ENCODE results near the gene CLIC5.
"Not testable (repeated sequence)": the region's sequence is repeated elsewhere in the genome, so short reads cannot be mapped to it uniquely, and the experiment has no call there.

CLIC5 gene

GRCh38 chr6:45959534-45960145, 56.0 kb downstream of the CLIC5 start:
- no peak for DNase-seq

- DNase-seq, result no peak
These were observed 59.0 kb downstream of the CLIC5 start for GRCh38 chr6:45956663-45957062.

GRCh38 chr6:45956176-45956575, 59.5 kb downstream of the CLIC5 start:
- DNase-seq, result no peak

GRCh38 chr6:45955597-45955996, 60.1 kb downstream of the CLIC5 start:
- DNase-seq, result no peak

- no peak for DNase-seq
These were observed 63.1 kb downstream of the CLIC5 start for GRCh38 chr6:45952546-45952945.

- DNase-seq, result no peak
These were observed 63.5 kb downstream of the CLIC5 start for GRCh38 chr6:45952168-45952529.

- DNase-seq, result no peak
These were observed 64.1 kb downstream of the CLIC5 start for GRCh38 chr6:45951321-45952167.

- DNase-seq, result no peak
These were observed 66.4 kb downstream of the CLIC5 start for GRCh38 chr6:45949256-45949655.

- no peak for DNase-seq
These were observed 67.9 kb downstream of the CLIC5 start for GRCh38 chr6:45947807-45948206.

GRCh38 chr6:45946887-45947286, 68.8 kb downstream of the CLIC5 start:
- DNase-seq, result no peak

GRCh38 chr6:45946352-45946751, 69.3 kb downstream of the CLIC5 start:
- DNase-seq, result no peak

GRCh38 chr6:45942953-45943352, 72.7 kb downstream of the CLIC5 start:
- DNase-seq, result no peak

- no peak for DNase-seq
These were observed 81.8 kb downstream of the CLIC5 start for GRCh38 chr6:45933855-45934254.

GRCh38 chr6:45931232-45931631, 84.4 kb downstream of the CLIC5 start:
- no peak for DNase-seq

GRCh38 chr6:45930420-45931040, 85.1 kb downstream of the CLIC5 start:
- peak; percentile 38 for DNase-seq

- no peak for DNase-seq
These were observed 86.0 kb downstream of the CLIC5 start for GRCh38 chr6:45929421-45930361.

GRCh38 chr6:45928721-45929305, 86.8 kb downstream of the CLIC5 start:
- DNase-seq, result no peak

GRCh38 chr6:45927421-45928320, 88.0 kb downstream of the CLIC5 start:
- DNase-seq, result no peak

- not testable (repeated sequence) for DNase-seq
These were observed 89.2 kb downstream of the CLIC5 start for GRCh38 chr6:45926423-45926822.

- no peak for DNase-seq
These were observed 90.8 kb downstream of the CLIC5 start for GRCh38 chr6:45924763-45925342.

GRCh38 chr6:45923831-45924391, 91.7 kb downstream of the CLIC5 start:
- DNase-seq, result no peak
